ENCODE measurements around the gene THRA. TPM values are rescaled to one million over a fixed set of nuclear protein-coding genes. Genes with fewer than 3 reads are reported as not detected.

The THRA gene
- polyA plus RNA-seq, 1 of the 3 experiments (the other 2 are of a cell fraction): 23.1 TPM

GRCh38 chr17:40035162-40035559, 27.6 kb upstream of the THRA start:
- CTCF ChIA-PET: interaction anchor here (0.5 to 9.5 kb wide), 30 partner anchors 10 to 205 kb away, joined by 3 to 96 read pairs (median 4); partner anchors contain the start of genes CSF3, MED24 and THRA
- H3K9me2 ChIP-seq: no peaks in the 10 kb centered on the region
- no peak overlapping the region for H2AFZ ChIP-seq (ENCODE audit: low read depth)
- no peaks in the 10 kb centered on the region for H3K9me3 ChIP-seq
- no peak overlapping the region for H3K27ac ChIP-seq (ENCODE audit: low read depth in 2 of 2, low read length in 1 of 2)
- peaks cover 4% of the 10 kb centered on the region for H3F3A ChIP-seq (replicated peaks; ENCODE audit: insufficient read depth)
- no peak overlapping the region; a peak in 1 of 4 replicates for H3K4me3 ChIP-seq (ENCODE audit: low read depth in 2 of 2, low read length in 1 of 2)
- H3K4me2 ChIP-seq: no peak overlapping the region
- 22% methylated on average over 9 of the region's 12 CpGs for WGBS (ENCODE audit: low lambda C conversion rate)
- H3K9ac ChIP-seq: no peak overlapping the region
- no peaks in the 10 kb centered on the region for H4K20me1 ChIP-seq (ENCODE audit: insufficient read depth)
- POLR2A ChIA-PET: interaction anchor here (1.1 to 1.2 kb wide), 2 partner anchors 19 to 77 kb away, joined by 3 to 5 read pairs; partner anchors contain the start of gene MED24
- peaks cover 0 to 6% of the 10 kb centered on the region in 2 experiments; a peak in 1 of 4 replicates for H3K4me1 ChIP-seq (ENCODE audit: control insufficient read depth in 1 of 2, insufficient read depth in 2 of 2, low read depth in 1 of 2, low read length in 1 of 2)
- peak; percentile 80 for DNase-seq
- peaks cover 6 to 33% of the 10 kb centered on the region in 2 experiments for H3K36me3 ChIP-seq (replicated peaks in 1 of 2; ENCODE audit: control insufficient read depth in 1 of 2, insufficient read depth in 2 of 2, low read length in 1 of 2)
- H3K79me2 ChIP-seq (ENCODE audit: insufficient read depth): no peaks in the 10 kb centered on the region
- H3K27me3 ChIP-seq (ENCODE audit: insufficient read depth): no peaks in the 10 kb centered on the region
- TF ChIP-seq NRF1 (IDR thresholded peaks at IDR 0.05; ENCODE audit: low read depth, low read length): no peak
- TF ChIP-seq SMC3 (IDR thresholded peaks at IDR 0.05; ENCODE audit: low read depth, low read length): peak; percentile 71
- peak; percentile 74; the same call in 1 of the 2 replicates for TF ChIP-seq SIN3A (IDR thresholded peaks at IDR 0.05; ENCODE audit: borderline replicate concordance, low read depth, low read length)
- TF ChIP-seq, protein P1, sequence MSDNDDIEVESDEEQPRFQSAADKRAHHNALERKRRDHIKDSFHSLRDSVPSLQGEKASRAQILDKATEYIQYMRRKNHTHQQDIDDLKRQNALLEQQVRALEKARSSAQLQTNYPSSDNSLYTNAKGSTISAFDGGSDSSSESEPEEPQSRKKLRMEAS (IDR thresholded peaks at IDR 0.05; ENCODE audit: low read depth): 0 out of 2 replicates have a peak, but pooled peaks have one; percentile 25
- TF ChIP-seq RAD21 (IDR thresholded peaks at IDR 0.05; ENCODE audit: low read length): peak; percentile 54
- TF ChIP-seq CHD2 (IDR thresholded peaks at IDR 0.05; ENCODE audit: low read length, partially characterized antibody): no peak
- TF ChIP-seq TAF1 (IDR thresholded peaks at IDR 0.05; ENCODE audit: borderline replicate concordance, low read depth, low read length): no peak
- TF ChIP-seq MEF2A (IDR thresholded peaks at IDR 0.05; ENCODE audit: borderline replicate concordance, low read depth): no peak
- no peak for TF ChIP-seq USF2 (IDR thresholded peaks at IDR 0.05; ENCODE audit: borderline replicate concordance, low read depth, low read length)
- no peak for TF ChIP-seq RFX5 (IDR thresholded peaks at IDR 0.05; ENCODE audit: low read length)
- no peak for TF ChIP-seq POLR2AphosphoS5 (IDR thresholded peaks at IDR 0.05; ENCODE audit: low read depth, low read length)
- TF ChIP-seq, protein P2, sequence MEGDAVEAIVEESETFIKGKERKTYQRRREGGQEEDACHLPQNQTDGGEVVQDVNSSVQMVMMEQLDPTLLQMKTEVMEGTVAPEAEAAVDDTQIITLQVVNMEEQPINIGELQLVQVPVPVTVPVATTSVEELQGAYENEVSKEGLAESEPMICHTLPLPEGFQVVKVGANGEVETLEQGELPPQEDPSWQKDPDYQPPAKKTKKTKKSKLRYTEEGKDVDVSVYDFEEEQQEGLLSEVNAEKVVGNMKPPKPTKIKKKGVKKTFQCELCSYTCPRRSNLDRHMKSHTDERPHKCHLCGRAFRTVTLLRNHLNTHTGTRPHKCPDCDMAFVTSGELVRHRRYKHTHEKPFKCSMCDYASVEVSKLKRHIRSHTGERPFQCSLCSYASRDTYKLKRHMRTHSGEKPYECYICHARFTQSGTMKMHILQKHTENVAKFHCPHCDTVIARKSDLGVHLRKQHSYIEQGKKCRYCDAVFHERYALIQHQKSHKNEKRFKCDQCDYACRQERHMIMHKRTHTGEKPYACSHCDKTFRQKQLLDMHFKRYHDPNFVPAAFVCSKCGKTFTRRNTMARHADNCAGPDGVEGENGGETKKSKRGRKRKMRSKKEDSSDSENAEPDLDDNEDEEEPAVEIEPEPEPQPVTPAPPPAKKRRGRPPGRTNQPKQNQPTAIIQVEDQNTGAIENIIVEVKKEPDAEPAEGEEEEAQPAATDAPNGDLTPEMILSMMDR (IDR thresholded peaks at IDR 0.05): peak; percentile 83
- no peak for TF ChIP-seq TEAD4 (IDR thresholded peaks at IDR 0.05; ENCODE audit: borderline replicate concordance, insufficient read depth)
- no peak for TF ChIP-seq FOXJ3 (CRISPR knock-in tag; IDR thresholded peaks at IDR 0.05)
- no peak for TF ChIP-seq REST (IDR thresholded peaks at IDR 0.05; ENCODE audit: low read depth, low read length)
- TF ChIP-seq YY1 (IDR thresholded peaks at IDR 0.05; ENCODE audit: low read depth): no peak
- no peak for TF ChIP-seq ELF1 (IDR thresholded peaks at IDR 0.05)
- no peak for TF ChIP-seq GATA2 (CRISPR knock-in tag; IDR thresholded peaks at IDR 0.05)
- TF ChIP-seq NFIC (IDR thresholded peaks at IDR 0.05; ENCODE audit: borderline replicate concordance): no peak
- no peak for TF ChIP-seq FOXM1 (IDR thresholded peaks at IDR 0.05; ENCODE audit: low read depth)
- no peak for TF ChIP-seq PBX3 (IDR thresholded peaks at IDR 0.05)
- no peak for TF ChIP-seq TCF12 (IDR thresholded peaks at IDR 0.05)
- 0 out of 2 replicates have a peak, but pooled peaks have one; percentile 14 for TF ChIP-seq MXI1 (IDR thresholded peaks at IDR 0.05; ENCODE audit: low read depth, low read length)
- TF ChIP-seq GABPA (IDR thresholded peaks at IDR 0.05; ENCODE audit: low read depth): no peak
- TF ChIP-seq EP300 (IDR thresholded peaks at IDR 0.05; ENCODE audit: borderline replicate concordance in 1 of 2, low read depth in 1 of 2, low read length in 1 of 2): no peak
- TF ChIP-seq, protein P3, sequence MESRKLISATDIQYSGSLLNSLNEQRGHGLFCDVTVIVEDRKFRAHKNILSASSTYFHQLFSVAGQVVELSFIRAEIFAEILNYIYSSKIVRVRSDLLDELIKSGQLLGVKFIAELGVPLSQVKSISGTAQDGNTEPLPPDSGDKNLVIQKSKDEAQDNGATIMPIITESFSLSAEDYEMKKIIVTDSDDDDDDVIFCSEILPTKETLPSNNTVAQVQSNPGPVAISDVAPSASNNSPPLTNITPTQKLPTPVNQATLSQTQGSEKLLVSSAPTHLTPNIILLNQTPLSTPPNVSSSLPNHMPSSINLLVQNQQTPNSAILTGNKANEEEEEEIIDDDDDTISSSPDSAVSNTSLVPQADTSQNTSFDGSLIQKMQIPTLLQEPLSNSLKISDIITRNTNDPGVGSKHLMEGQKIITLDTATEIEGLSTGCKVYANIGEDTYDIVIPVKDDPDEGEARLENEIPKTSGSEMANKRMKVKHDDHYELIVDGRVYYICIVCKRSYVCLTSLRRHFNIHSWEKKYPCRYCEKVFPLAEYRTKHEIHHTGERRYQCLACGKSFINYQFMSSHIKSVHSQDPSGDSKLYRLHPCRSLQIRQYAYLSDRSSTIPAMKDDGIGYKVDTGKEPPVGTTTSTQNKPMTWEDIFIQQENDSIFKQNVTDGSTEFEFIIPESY (IDR thresholded peaks at IDR 0.05; ENCODE audit: borderline replicate concordance, low read depth): no peak

Measured in SK-N-SH (cell line).